GM19463 (cell line): Measurements from ENCODE around the gene SLC8A3.

ENCODE experiments used
- ATAC-seq: cut with Tn5 transposase; IDR thresholded peaks from one replicate; pipeline ENCODE4 v1.9.1; 2021; ENCODE audit warnings: mild to moderate bottlenecking, moderate library complexity; ENCODE audit not compliant: unreplicated experiment

Gene SLC8A3

GRCh38 chr14:70073924-70074566 lies 114.7 kb downstream of the SLC8A3 start:
- ATAC-seq: no peak

- ATAC-seq: no peak
Observed at GRCh38 chr14:70069186-70069585, 119.6 kb downstream of the SLC8A3 start.

DNA sequence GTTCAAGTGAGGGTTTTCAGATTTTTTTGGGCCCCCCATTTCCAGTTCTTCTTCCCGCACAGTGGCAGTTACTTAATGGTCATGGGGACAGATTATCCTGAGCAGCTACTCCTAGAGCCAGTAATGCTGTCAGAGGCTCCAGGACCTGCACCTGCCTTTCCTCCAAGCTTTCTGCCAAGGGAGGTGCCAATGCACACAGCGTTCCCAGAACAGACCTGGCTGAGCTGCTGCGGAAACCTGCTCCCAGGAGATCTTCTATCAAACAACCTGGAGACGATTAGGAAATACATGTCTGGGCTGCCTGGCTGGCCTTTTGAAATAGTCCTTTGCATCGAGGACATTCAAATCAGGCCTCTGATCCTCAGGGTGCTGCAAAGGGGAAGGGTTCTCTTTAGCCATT lies 120.9 kb downstream of the SLC8A3 start:
- no peak for ATAC-seq

DNA sequence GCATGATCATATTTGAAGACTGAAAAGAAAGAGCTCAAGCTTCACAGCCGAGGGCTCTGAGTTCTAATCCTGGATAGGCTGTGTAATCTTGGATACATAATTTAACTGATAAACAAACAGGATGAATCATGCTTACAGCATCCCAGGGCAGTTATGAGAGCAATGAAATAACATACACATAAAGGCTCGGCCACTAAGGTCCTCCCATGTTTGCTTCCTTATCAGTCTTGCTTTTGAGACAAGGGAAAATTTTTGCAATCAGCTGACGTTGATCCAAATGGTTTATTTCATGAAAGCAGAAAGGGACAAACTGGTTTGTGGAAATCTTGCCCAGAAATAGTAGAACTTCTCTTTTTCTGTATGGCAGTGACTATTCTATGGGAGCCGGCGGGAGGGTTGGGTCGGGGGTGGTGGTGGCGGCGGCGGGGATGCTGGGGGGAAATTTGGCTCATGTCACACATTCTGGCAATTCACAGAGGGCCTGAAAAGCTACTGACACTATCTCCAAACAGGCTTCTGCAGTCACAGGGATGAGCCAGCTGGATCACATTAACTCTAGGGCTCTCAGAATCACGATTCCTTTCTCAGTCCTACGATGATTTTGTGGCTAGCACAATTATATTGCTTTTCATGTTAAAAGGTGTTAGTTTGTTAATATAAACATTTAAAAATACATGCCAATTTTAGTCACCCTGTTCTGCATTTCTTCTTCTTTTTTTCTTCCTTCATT lies 124.5 kb downstream of the SLC8A3 start:
- ATAC-seq: no peak

DNA sequence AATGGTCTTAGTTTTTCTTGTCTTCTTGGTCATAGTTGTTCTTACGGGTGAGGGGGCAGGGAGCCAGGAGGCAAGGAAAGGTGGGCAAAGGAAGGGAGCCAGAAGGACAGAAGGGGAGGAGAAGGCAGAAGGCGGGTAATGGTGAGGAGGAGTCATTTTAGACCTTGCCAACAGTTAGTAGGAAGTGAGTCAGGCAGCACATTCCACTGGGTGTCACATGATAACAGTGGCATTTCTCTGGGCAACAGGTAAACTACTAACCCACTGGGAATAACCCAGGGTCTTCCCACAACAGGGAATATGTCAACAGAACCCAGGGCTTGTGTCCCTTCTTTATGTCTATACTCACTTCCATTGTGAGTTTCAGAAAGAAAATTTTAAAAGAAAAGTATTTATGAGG lies 127.6 kb downstream of the SLC8A3 start:
- no peak for ATAC-seq

DNA sequence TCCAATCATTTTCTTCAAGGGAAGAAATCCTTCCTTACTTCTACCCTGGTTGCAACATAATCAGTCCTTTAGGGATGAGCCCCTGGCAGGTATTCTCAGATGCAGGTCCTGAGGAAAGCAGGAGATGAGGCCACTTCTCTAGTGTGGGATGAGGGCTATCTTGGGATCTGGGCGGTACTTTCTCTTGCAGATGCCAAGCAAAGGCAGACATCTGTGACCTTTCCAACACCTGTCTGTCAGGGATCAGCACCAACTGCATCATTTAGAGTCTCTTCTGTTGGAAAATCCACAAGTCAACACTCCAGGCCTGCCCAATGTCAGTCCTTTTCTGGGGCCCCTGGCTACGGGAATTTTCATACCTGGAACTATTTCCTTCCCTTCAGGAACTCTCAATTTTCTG lies 129.2 kb downstream of the SLC8A3 start:
- ATAC-seq: no peak

DNA sequence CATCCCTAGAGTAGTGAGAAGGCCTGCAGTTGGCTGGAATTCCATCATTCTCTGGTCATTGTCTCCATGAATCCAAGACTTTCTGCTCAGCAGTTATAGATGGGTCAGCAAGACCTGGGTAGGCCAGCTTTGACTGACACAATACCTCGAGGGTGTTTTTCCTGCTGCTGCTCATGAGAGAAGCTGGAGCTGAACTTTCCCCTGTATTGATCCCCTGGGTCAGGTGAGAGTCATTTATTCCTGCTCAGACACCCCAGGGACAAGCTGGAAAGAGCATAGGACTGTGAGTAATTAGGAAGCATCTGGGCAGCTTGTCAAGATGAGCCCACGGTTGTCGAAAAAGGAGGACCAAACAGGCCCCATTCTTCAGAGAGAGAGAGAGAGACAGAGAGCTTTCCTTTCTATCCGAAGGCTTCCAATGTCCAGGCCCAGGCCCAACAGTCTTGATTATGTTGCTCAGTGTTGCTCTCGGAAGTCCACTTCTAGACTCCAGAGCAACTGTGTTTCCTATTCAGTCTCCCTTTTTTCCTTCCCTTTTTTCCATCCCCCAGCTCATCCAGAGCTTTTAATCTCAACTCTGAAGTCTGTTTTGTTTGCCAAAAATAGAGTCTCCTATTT lies 131.1 kb downstream of the SLC8A3 start:
- ATAC-seq: no peak

DNA sequence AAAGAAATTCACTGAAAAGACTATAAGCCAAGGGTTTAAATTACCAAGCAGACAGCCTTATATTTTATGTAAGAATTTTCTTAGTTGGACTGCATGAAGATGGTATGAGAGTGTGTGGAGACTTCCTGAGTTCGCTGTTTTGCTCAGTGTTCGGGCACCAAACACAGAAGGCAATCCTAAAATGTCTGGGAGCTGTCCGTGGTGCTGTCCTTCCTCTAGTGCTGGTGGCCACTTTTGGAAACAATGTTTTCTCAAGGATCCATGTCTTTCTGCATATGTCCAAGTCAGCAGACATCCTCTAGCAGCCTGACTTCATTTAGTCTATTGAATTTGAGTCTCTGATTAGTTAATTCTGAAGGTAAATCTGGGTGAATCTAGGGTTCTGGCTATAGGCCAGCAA lies 135.8 kb downstream of the SLC8A3 start:
- no peak for ATAC-seq

GRCh38 chr14:70050136-70050535 lies 138.6 kb downstream of the SLC8A3 start:
- no peak for ATAC-seq

DNA sequence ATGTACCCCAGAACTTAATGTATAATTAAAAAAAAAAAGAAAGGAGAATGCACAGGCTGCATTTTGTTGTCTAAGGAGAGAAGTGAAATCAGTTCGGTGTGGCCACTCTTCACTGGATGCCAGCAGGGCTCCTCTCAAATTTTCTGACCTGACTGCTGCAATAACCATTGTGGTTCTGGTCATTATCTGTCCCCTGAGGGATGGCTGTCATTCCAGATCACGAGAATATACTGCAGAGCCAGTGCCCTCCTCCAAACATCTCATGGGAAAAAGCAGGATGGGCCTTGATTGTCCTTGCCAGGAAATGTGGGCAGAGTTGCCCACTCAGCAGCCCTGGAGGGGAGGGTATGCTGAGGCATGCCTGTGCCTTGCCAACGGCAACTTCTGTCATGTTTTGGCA lies 139.1 kb downstream of the SLC8A3 start:
- no peak for ATAC-seq

DNA sequence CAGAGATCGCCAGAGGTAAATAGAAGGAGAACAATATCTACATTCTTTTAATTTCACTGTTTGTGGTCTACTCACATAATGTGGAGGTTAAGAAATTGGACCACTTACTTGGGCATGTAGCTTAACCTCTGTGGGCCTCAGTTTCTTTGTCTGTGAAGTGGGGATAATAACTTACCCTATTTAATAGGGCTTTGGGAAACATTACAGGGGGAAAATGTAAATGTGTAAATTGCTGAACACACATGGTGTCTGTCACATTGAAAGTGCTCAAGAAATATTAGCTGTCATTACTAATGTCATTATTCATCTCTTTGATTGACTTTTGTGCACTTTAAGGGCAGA lies 140.5 kb downstream of the SLC8A3 start:
- ATAC-seq: no peak

DNA sequence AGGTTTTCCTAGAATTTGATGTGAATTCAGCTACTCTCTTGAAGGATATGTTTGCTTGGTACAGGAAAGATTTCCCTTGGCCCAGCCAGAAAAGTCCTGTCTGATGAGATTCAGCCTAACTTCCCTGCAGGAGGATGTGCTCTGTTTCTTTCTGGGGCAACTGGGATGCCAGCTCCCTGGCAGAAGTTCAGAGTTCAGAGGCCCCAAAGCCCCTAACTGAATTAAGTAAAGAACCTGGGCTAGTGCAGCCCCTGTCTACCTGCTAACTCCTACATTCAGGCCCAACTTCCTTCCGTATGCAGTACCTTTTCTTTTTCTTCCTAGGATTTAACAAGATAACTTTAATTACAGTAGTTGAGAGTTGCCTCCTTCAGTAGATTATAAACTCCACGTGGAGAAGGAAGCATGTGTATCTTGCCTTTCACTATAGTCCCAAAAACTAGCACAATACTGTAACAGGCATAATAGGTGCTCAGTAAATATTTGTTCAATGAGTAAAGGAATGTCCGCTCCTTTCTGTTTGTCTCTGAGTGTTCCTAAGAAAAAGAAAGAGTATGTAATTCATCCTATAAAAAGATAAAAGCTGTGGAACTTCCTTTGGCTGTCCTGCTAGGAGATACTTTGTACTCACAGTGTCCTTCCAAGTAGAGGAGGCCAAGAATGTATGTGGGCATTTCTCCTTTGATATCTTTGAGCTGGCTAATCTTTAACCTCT lies 141.0 kb downstream of the SLC8A3 start:
- no peak for ATAC-seq

DNA sequence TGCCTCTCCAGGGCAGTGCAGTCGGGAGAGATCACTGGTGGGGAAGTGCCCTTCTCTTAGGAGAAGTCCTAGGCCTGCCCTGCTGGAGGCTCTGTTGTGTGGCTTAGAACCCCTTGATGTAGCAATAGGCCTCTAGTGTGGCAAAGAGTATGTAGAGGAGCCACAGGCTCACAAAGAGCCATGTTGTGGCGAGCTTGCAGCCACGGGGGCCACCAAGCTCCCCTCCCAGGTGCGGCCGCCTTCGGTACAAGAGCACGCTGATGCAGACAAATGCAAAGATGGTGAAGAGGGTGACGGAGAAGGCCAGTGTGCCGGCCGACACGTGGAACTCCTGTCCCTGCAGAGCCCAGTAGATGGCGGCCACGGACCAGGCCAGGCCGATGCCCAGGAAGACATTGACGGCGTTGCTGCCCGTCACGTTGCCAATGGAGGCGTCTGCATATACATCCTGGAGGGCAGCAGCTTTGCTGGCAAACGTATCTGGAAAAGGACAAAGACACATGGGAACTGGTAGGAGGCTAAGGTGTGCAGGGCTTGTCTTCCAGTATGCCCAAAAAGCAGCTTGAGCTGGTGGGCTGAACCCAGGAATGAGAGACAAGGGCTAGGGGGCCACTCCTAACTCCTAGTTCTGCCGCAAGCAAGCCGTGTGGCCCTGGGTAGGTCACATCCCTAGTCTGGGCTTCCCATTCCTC lies 142.8 kb downstream of the SLC8A3 start:
- ATAC-seq: no peak

- no peak for ATAC-seq
Observed at GRCh38 chr14:70045310-70045709, 143.4 kb downstream of the SLC8A3 start.

- no peak for ATAC-seq
Observed at GRCh38 chr14:70043001-70043400, 145.8 kb downstream of the SLC8A3 start.

DNA sequence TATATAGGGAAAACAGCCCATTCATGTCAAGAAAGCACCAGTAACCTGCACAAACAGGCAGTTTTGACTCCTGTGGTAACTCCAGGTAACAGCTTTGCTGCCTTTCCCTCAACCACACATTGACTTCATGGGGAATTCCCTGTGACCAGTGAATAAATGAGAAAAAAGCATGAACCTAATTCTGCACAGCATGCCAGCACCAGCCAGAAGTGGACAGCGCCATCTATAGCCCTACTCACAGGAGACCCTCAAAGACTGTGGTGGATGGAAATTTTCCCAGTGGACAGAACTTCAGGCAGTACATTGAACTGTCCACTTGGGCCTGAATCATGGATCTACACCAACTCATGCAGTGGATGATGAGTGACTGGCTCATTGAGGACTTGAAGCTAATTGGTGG lies 152.1 kb downstream of the SLC8A3 start:
- no peak for ATAC-seq

DNA sequence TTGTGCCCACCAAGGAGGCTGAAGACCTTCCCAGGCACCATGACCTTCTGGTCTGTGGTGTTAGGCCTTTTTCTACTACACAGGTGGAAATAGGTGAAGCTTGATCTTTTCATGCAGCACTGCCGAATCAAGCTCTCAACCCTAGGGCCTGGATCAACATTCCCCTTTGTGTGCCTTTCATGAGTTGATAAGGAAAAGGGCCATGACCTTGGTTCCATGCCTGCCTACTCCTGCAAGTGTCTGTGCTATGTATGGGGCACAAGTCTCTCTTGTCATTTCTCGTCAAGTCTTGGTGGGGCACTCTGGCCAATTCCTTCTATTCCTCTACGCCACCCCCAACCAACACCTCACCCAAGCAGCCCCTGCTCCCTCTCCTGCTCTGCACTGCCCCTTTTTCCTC lies 154.5 kb downstream of the SLC8A3 start:
- ATAC-seq: no peak

DNA sequence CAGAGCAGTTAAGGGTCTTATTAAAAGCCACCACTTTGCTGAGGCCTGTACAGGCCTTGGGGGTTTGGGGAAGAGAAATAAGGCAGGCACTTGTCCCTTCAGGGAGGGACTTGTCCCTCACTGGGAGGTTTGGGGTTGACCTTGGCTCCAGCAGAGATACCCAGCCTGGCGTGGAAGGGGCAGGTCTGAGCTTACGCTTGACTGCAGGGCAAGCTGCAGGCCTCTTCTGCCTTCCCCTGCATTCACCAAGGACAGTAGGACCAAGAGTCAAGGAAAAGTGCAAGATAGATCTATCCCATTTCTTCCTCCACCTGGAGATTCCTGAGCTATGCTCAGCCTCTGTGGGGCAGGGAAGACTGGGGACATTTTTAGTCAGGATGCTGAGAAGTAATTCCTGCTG lies 155.2 kb downstream of the SLC8A3 start:
- ATAC-seq: no peak

GRCh38 chr14:70033116-70033515 lies 155.6 kb downstream of the SLC8A3 start:
- no peak for ATAC-seq

DNA sequence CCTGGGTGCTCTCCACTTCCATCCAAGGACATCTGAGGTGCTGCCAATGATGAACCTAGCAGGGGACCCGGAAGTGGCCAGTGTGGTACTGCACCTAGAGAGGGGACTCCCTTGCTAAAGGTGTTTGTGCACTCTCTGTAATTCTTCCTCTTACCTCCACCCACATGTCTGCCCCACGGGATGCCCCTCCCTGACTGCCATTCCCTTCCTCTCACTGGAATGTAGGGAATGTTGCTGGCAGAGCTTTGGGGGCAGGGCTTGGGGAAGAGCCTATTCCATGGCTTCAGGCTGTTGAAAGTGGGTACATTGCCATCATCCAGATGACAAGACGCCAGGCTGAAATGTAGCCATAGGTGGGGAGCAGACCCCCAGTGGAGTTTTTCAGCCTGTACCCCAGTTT lies 156.3 kb downstream of the SLC8A3 start:
- ATAC-seq: no peak

DNA sequence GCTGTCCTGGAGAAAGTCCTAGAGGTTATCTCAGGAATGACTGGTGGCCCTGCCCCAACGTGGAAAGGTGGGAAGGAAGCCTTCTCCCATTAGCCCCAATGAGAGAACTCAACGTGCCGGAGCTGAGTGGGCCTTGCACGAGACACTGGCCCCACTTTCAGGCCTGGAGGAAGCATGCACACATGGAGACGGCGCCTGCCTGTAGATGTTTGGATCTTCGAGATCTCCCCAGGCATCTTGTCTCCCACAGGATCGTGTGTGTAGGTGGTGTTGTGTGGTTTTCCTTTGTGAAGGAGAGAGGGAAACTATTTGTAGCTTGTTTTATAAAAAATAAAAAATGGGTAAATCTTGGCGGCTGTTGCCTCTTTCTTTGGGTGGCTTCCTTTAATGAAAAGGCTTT lies 156.7 kb downstream of the SLC8A3 start:
- no peak for ATAC-seq
